ENCODE data around the gene SPOCK1.

The SPOCK1 gene

GRCh38 chr5:137090721-137091120, 408.4 kb downstream of the SPOCK1 start:
- no peak for DNase-seq

GRCh38 chr5:137090151-137090550, 409.0 kb downstream of the SPOCK1 start:
- no peak for DNase-seq

- DNase-seq = no peak
Observed at GRCh38 chr5:137088175-137088574, 411.0 kb downstream of the SPOCK1 start.

- no peak for DNase-seq
Observed at GRCh38 chr5:137086342-137086741, 412.8 kb downstream of the SPOCK1 start.

GRCh38 chr5:137085206-137085605, 413.9 kb downstream of the SPOCK1 start:
- DNase-seq = no peak

GRCh38 chr5:137084016-137084415, 415.1 kb downstream of the SPOCK1 start:
- DNase-seq = no peak

- no peak for DNase-seq
Observed at GRCh38 chr5:137082951-137083350, 416.2 kb downstream of the SPOCK1 start.

- DNase-seq = no peak
Observed at GRCh38 chr5:137078171-137078665, 420.9 kb downstream of the SPOCK1 start.

- DNase-seq = no peak
Observed at GRCh38 chr5:137075163-137075970, 423.8 kb downstream of the SPOCK1 start.

- DNase-seq = no peak
Observed at GRCh38 chr5:137073189-137073588, 425.9 kb downstream of the SPOCK1 start.

GRCh38 chr5:137072361-137073115, 426.6 kb downstream of the SPOCK1 start:
- DNase-seq = no peak

- no peak for DNase-seq
Observed at GRCh38 chr5:137071931-137072330, 427.2 kb downstream of the SPOCK1 start.

- DNase-seq = no peak
Observed at GRCh38 chr5:137071526-137071925, 427.6 kb downstream of the SPOCK1 start.

GRCh38 chr5:137070521-137070920, 428.6 kb downstream of the SPOCK1 start:
- no peak for DNase-seq

- no peak for DNase-seq
Observed at GRCh38 chr5:137069358-137069757, 429.8 kb downstream of the SPOCK1 start.

- DNase-seq = no peak
Observed at GRCh38 chr5:137061382-137061781, 437.7 kb downstream of the SPOCK1 start.

GRCh38 chr5:137058089-137058488, 441.0 kb downstream of the SPOCK1 start:
- DNase-seq = no peak

- DNase-seq = no peak
Observed at GRCh38 chr5:137056676-137057075, 442.4 kb downstream of the SPOCK1 start.

- DNase-seq = no peak
Observed at GRCh38 chr5:137055271-137055872, 443.8 kb downstream of the SPOCK1 start.

- DNase-seq = no peak
Observed at GRCh38 chr5:137054792-137055191, 444.3 kb downstream of the SPOCK1 start.

- DNase-seq = no peak
Observed at GRCh38 chr5:137054335-137054734, 444.8 kb downstream of the SPOCK1 start.

GRCh38 chr5:137051161-137051560, 448.0 kb downstream of the SPOCK1 start:
- DNase-seq = no peak

- no peak for DNase-seq
Observed at GRCh38 chr5:137040641-137041340, 458.3 kb downstream of the SPOCK1 start.
